IMR-90 (cell line): Measurements from ENCODE around the gene CCDC70.
A peak's percentile ranks its signal among the peaks of the same experiment; 100 is the strongest.

ENCODE experiments used
- BHLHE40 ChIP-seq: fragments of 150-350 bp; IDR thresholded peaks from 2 replicates; pipeline ENCODE4 v1.6.1; 2016; ENCODE audit warnings: mild to moderate bottlenecking, low read depth, low read length
- CTCF ChIP-seq: conservative IDR thresholded peaks from 2 replicates; pipeline ENCODE4 v1.5.1; 2012; ENCODE audit warnings: mild to moderate bottlenecking, low read depth, low read length, improper control_type of control experiment
- ELK1 ChIP-seq: fragments of 150-350 bp; IDR thresholded peaks from 2 replicates; pipeline ENCODE4 v1.6.1; 2016; ENCODE audit warnings: low read depth, mild to moderate bottlenecking, low read length, moderate library complexity, borderline replicate concordance
- FOS ChIP-seq: fragments of 150-350 bp; IDR thresholded peaks from 2 replicates; pipeline ENCODE4 v1.6.1; 2016; ENCODE audit warnings: low read depth, low read length
- MXI1 ChIP-seq: IDR thresholded peaks from 2 replicates; pipeline ENCODE4 v1.6.1; 2012; ENCODE audit warnings: low read depth, mild to moderate bottlenecking, low read length, moderate library complexity, borderline replicate concordance
- POLR2A ChIP-seq: IDR thresholded peaks from 2 replicates; pipeline ENCODE4 v1.6.1; 2012; ENCODE audit warnings: mild to moderate bottlenecking, low read depth, low read length
- RAD21 ChIP-seq: IDR thresholded peaks from 2 replicates; pipeline ENCODE4 v1.6.1; 2012; ENCODE audit warnings: low read length, improper control_type of control experiment
- SMC3 ChIP-seq: fragments of 150-350 bp; IDR thresholded peaks from 2 replicates; pipeline ENCODE4 v1.6.1; 2016; ENCODE audit warnings: low read depth, mild to moderate bottlenecking, antibody characterized with exemption, low read length, moderate library complexity
- USF2 ChIP-seq: fragments of 150-350 bp; IDR thresholded peaks from 2 replicates; pipeline ENCODE4 v1.6.1; 2017; ENCODE audit warnings: mild to moderate bottlenecking, antibody characterized with exemption, low read length, low read depth

GRCh38 chr13:51838240-51838846 lies 23.4 kb upstream of the CCDC70 start:
- TF ChIP-seq CTCF (no peak), POLR2A (no peak), RAD21 (no peak), USF2 (no peak), MXI1 (no peak), BHLHE40 (no peak), FOS (0 out of 2 replicates have a peak, but pooled peaks have one; percentile 12), SMC3 (no peak), ELK1 (no peak)
